ENCODE measurements around the gene DDR2.

DNA sequence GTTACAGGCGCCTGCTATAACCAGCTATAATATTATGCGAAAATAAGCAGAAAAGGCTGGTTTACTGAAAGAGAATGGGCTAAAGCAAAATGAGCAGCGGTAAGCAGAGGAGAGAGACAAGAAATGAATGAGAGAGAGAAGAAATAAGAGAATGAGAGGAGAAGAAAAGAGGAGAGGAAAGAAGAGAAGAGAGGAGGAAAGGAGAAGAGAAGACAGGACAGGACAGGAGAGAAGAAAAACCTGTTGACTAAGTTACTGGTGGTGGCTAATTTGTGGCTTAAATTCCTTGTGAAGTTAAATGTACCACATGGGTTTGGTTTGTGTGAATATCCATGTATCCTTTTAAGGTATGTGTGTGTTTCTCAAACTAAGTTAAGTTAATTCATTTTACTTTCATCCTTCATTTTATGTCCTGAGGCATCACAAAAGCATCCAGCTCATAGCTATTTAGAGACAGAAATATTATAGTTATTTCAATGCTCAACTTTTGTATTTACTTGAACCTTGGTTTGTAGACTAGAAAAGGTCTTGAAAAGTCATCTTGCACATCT, 3.1 kb upstream of the DDR2 start:
- no peak for TF ChIP-seq ZFX (IDR thresholded peaks at IDR 0.05)
- TF ChIP-seq, protein P1, sequence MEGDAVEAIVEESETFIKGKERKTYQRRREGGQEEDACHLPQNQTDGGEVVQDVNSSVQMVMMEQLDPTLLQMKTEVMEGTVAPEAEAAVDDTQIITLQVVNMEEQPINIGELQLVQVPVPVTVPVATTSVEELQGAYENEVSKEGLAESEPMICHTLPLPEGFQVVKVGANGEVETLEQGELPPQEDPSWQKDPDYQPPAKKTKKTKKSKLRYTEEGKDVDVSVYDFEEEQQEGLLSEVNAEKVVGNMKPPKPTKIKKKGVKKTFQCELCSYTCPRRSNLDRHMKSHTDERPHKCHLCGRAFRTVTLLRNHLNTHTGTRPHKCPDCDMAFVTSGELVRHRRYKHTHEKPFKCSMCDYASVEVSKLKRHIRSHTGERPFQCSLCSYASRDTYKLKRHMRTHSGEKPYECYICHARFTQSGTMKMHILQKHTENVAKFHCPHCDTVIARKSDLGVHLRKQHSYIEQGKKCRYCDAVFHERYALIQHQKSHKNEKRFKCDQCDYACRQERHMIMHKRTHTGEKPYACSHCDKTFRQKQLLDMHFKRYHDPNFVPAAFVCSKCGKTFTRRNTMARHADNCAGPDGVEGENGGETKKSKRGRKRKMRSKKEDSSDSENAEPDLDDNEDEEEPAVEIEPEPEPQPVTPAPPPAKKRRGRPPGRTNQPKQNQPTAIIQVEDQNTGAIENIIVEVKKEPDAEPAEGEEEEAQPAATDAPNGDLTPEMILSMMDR (conservative IDR thresholded peaks at IDR 0.05) = no peak

Data from C4-2B (cell line).